H9 (cell line): ENCODE measurements around the gene AKAP5. TPM values are rescaled to one million over a fixed set of nuclear protein-coding genes. Genes with fewer than 3 reads are reported as not detected.

ENCODE experiments used
- DNase-seq: peaks from one replicate; pipeline ENCODE4 v3.0.0-alpha.2; 2017
- H2AFZ ChIP-seq: one replicate; pipeline ENCODE4 v1.6.1; 2013; ENCODE audit warnings: mild to moderate bottlenecking, low read length, control low read depth, moderate library complexity
- H2AK5ac ChIP-seq: 2 replicates; pipeline ENCODE4 v1.6.1; 2013; ENCODE audit warnings: low read length, control low read depth, mixed read lengths; ENCODE audit not compliant: insufficient read length
- H2BK120ac ChIP-seq: one replicate; pipeline ENCODE4 v1.6.1; 2013; ENCODE audit warnings: low read depth, mild to moderate bottlenecking, low read length, control low read depth, inconsistent platforms; ENCODE audit not compliant: poor library complexity, severe bottlenecking
- H2BK12ac ChIP-seq: 2 replicates; pipeline ENCODE4 v1.6.1; 2013; ENCODE audit warnings: low read length, control low read depth, mixed read lengths, low read depth; ENCODE audit not compliant: insufficient read length
- H2BK15ac ChIP-seq: 2 replicates; pipeline ENCODE4 v1.6.1; 2013; ENCODE audit warnings: low read depth, low read length, control low read depth
- H2BK20ac ChIP-seq: one replicate; pipeline ENCODE4 v1.6.1; 2013; ENCODE audit warnings: low read depth, mild to moderate bottlenecking, low read length, control low read depth, inconsistent platforms; ENCODE audit not compliant: poor library complexity, severe bottlenecking
- H2BK5ac ChIP-seq: 2 replicates; pipeline ENCODE4 v1.6.1; 2013; ENCODE audit warnings: low read length, control low read depth, mixed read lengths; ENCODE audit not compliant: insufficient read length
- H3K14ac ChIP-seq: 2 replicates; pipeline ENCODE4 v1.6.1; 2013; ENCODE audit warnings: low read length, control low read depth; ENCODE audit not compliant: insufficient read depth
- H3K18ac ChIP-seq: 2 replicates; pipeline ENCODE4 v1.6.1; 2013; ENCODE audit warnings: low read depth, mild to moderate bottlenecking, mixed read lengths, low read length, control low read depth; ENCODE audit not compliant: insufficient read length
- H3K23ac ChIP-seq: 2 replicates; pipeline ENCODE4 v1.6.1; 2013; ENCODE audit warnings: low read length, control low read depth, mixed read lengths, low read depth; ENCODE audit not compliant: insufficient read length
- H3K23me2 ChIP-seq: 2 replicates; pipeline ENCODE4 v1.6.1; 2013; ENCODE audit warnings: low read depth, mild to moderate bottlenecking, mixed read lengths, low read length, control low read depth; ENCODE audit not compliant: insufficient read length, poor library complexity, severe bottlenecking
- H3K27ac ChIP-seq: 2 replicates; pipeline ENCODE4 v1.5.1; 2013; ENCODE audit warnings: low read length, control low read depth, mixed read lengths, low read depth; ENCODE audit not compliant: insufficient read length
- H3K27me3 ChIP-seq: 2 replicates; pipeline ENCODE4 v1.6.1; 2013; ENCODE audit warnings: low read length, control low read depth, inconsistent platforms; ENCODE audit not compliant: insufficient read depth
- H3K4ac ChIP-seq: 2 replicates; pipeline ENCODE4 v1.6.1; 2013; ENCODE audit warnings: low read depth, mild to moderate bottlenecking, control low read depth, inconsistent platforms, low read length, moderate library complexity
- H3K4me1 ChIP-seq: 2 replicates; pipeline ENCODE4 v1.6.1; 2013; ENCODE audit warnings: low read length, control low read depth, inconsistent platforms; ENCODE audit not compliant: insufficient read depth
- H3K4me2 ChIP-seq: 2 replicates; pipeline ENCODE4 v1.6.1; 2013; ENCODE audit warnings: low read length, control low read depth, mixed read lengths; ENCODE audit not compliant: insufficient read length, insufficient read depth
- H3K56ac ChIP-seq: 2 replicates; pipeline ENCODE4 v1.6.1; 2013; ENCODE audit warnings: low read depth, mild to moderate bottlenecking, mixed read lengths, low read length, control low read depth; ENCODE audit not compliant: insufficient read length
- H3K79me1 ChIP-seq: 2 replicates; pipeline ENCODE4 v1.6.1; 2013; ENCODE audit warnings: low read depth, mild to moderate bottlenecking, moderate library complexity, low read length, control low read depth, inconsistent platforms; ENCODE audit not compliant: insufficient read depth, poor library complexity, severe bottlenecking
- H3K79me2 ChIP-seq: 2 replicates; pipeline ENCODE4 v1.6.1; 2013; ENCODE audit warnings: low read length, control low read depth, inconsistent platforms; ENCODE audit not compliant: insufficient read depth
- H3K9ac ChIP-seq: 2 replicates; pipeline ENCODE4 v1.6.1; 2013; ENCODE audit warnings: low read length, control low read depth, mixed read lengths; ENCODE audit not compliant: insufficient read length; ENCODE audit errors: extremely low read depth
- H3K9me3 ChIP-seq: one replicate; pipeline ENCODE4 v1.6.1; 2013; ENCODE audit warnings: low read depth, low read length, inconsistent platforms; ENCODE audit not compliant: control insufficient read depth
- H3T11ph ChIP-seq: one replicate; pipeline ENCODE4 v1.6.1; 2013; ENCODE audit warnings: mild to moderate bottlenecking, low read length, control low read depth, inconsistent platforms
- H4K20me1 ChIP-seq: one replicate; pipeline ENCODE4 v1.6.1; 2013; ENCODE audit not compliant: control insufficient read depth, insufficient read length, insufficient read depth
- H4K5ac ChIP-seq: 2 replicates; pipeline ENCODE4 v1.6.1; 2013; ENCODE audit warnings: low read depth, mild to moderate bottlenecking, mixed read lengths, low read length, control low read depth; ENCODE audit not compliant: insufficient read length
- H4K8ac ChIP-seq: replicated peaks from 2 replicates; pipeline ENCODE4 v1.6.1; 2013; ENCODE audit warnings: low read length, control low read depth, mixed read lengths, low read depth; ENCODE audit not compliant: insufficient read length
- H4K91ac ChIP-seq: 2 replicates; pipeline ENCODE4 v1.6.1; 2013; ENCODE audit warnings: low read depth, mild to moderate bottlenecking, moderate library complexity, mixed read lengths, low read length, control low read depth; ENCODE audit not compliant: insufficient read length
- H3K27ac Mint-ChIP-seq, 3 experiments: 2 replicates in 2 of 3; 3 replicates in 1 of 3; pipeline ENCODE4 v1.8.0; 2020 to 2021; ENCODE audit warnings: mixed read lengths in 3 of 3, mild to moderate bottlenecking in 1 of 3, moderate library complexity in 1 of 3
- H3K27me3 Mint-ChIP-seq: 2 replicates; pipeline ENCODE4 v1.8.0; 2021; ENCODE audit warnings: low read depth, mild to moderate bottlenecking, moderate library complexity, mixed read lengths
- H3K36me3 Mint-ChIP-seq, 3 experiments: 2 replicates in 2 of 3; 3 replicates in 1 of 3; pipeline ENCODE4 v1.8.0; 2020 to 2021; ENCODE audit warnings: low read depth in 3 of 3, mixed read lengths in 3 of 3; ENCODE audit not compliant: insufficient read depth in 1 of 3
- H3K4me1 Mint-ChIP-seq, 2 experiments: 2 replicates each; pipeline ENCODE4 v1.8.0; 2020; ENCODE audit warnings: mixed read lengths in 2 of 2
- H3K4me3 Mint-ChIP-seq, 2 experiments: 2 replicates in 1 of 2; 3 replicates in 1 of 2; pipeline ENCODE4 v1.8.0; 2020 to 2021; ENCODE audit warnings: mild to moderate bottlenecking in 2 of 2, mixed read lengths in 2 of 2, moderate library complexity in 1 of 2
- H3K9me3 Mint-ChIP-seq, 2 experiments: 2 replicates in 1 of 2; 3 replicates in 1 of 2; pipeline ENCODE4 v1.8.0; 2020; ENCODE audit warnings: mild to moderate bottlenecking in 2 of 2, mixed read lengths in 2 of 2, moderate library complexity in 1 of 2
- CTCF ChIP-seq: fragments of 200-600 bp; sonication (generic); conservative IDR thresholded peaks from 3 replicates; pipeline ENCODE4 v1.8.0; 2021; ENCODE audit warnings: antibody characterized with exemption, mild to moderate bottlenecking
- WGBS: extraction: QIAGEN DNeasy Blood & Tissue Kit; methylation state at CpG from one replicate; pipeline ENCODE4 v1.1.7; 2013; ENCODE audit warnings: missing lambda C conversion rate, low lambda C conversion rate, mixed read lengths; ENCODE audit not compliant: insufficient read length; ENCODE audit errors: extremely low coverage; 5-methylcytosine and 5-hydroxymethylcytosine counted together
- total RNA-seq: library from RNA; stranded (reverse); gene quantifications from 2 replicates; pipeline ENCODE4 v1.2.1, GENCODE V29; 2021

The AKAP5 gene
- total RNA-seq, 1 experiment from 2014 or later: 2.5 TPM

- no peak overlapping the region for H3K4ac ChIP-seq
- H3K27me3 Mint-ChIP-seq: no peaks in the 10 kb centered on the region
- H3K9ac ChIP-seq: no peak overlapping the region
- H3K23me2 ChIP-seq: no peaks in the 10 kb centered on the region
- no peak overlapping the region for H3K23ac ChIP-seq
- H3K9me3 Mint-ChIP-seq: no peaks in the 10 kb centered on the region
- no peak overlapping the region for H4K5ac ChIP-seq
- H3K9me3 ChIP-seq: no peaks in the 10 kb centered on the region
- no peak overlapping the region for H3K4me3 Mint-ChIP-seq
- no peak overlapping the region for H2BK15ac ChIP-seq
- H2BK5ac ChIP-seq: no peak overlapping the region
- no peak overlapping the region for H3K4me2 ChIP-seq
- WGBS: no CpG with 5 or more reads among the region's 4 CpGs
- no peaks in the 10 kb centered on the region for H4K20me1 ChIP-seq
- no peaks in the 10 kb centered on the region for H3K4me1 ChIP-seq
- H2AFZ ChIP-seq: no peak overlapping the region
- no peak overlapping the region for H4K91ac ChIP-seq
- peaks cover 0 to 2% (median 0%) of the 10 kb centered on the region in 3 experiments; a peak in 2 of 7 replicates for H3K36me3 Mint-ChIP-seq
- peaks cover 11% of the 10 kb centered on the region; the same call in 1 of the 2 replicates for H3K79me2 ChIP-seq
- TF ChIP-seq CTCF: no peak
- no peak overlapping the region for H4K8ac ChIP-seq
- H3K27ac Mint-ChIP-seq: no peak overlapping the region
- no peaks in the 10 kb centered on the region for H3K27me3 ChIP-seq
- H3K27ac ChIP-seq: no peak overlapping the region
- no peak overlapping the region for H2AK5ac ChIP-seq
- H3K4me1 Mint-ChIP-seq: no peaks in the 10 kb centered on the region
- H3K79me1 ChIP-seq: peaks cover 3% of the 10 kb centered on the region
- DNase-seq: no peak
- no peak overlapping the region for H2BK12ac ChIP-seq
- no peak overlapping the region for H3K56ac ChIP-seq
- H3K18ac ChIP-seq: no peak overlapping the region
- H3T11ph ChIP-seq: no peak overlapping the region
- H2BK20ac ChIP-seq: no peak overlapping the region
- H2BK120ac ChIP-seq: no peak overlapping the region
- H3K14ac ChIP-seq: no peak overlapping the region
Measured at GRCh38 chr14:64518229-64518628, 52.9 kb downstream of the AKAP5 start.
